Measurements from ENCODE around the gene RTTN. TPM values are rescaled to one million over a fixed set of nuclear protein-coding genes. Genes with fewer than 3 reads are reported as not detected.

Gene RTTN
- total and polyA plus RNA-seq, 4 donors: 1.1 to 14.3 (median 8.8) TPM

DNA sequence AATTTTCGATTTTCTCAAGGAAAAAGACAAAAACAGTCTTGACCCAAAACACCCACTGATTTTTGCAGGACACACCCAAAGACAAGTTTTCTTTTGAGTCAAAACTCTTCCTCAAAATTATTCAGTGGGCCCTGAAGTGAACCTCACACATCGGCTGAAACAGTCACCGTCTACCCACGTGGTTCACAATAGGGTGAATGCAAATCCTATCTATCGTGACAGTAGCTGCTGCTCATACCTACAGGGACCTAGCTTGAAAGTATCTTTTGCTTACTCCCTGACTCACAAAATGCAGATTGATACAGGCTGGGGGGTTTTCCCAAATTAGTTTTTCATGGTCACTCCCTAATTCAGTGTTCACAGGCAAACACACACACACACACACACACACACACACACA, 247.1 kb downstream of the RTTN start (continued):
- TF ChIP-seq, protein P1, sequence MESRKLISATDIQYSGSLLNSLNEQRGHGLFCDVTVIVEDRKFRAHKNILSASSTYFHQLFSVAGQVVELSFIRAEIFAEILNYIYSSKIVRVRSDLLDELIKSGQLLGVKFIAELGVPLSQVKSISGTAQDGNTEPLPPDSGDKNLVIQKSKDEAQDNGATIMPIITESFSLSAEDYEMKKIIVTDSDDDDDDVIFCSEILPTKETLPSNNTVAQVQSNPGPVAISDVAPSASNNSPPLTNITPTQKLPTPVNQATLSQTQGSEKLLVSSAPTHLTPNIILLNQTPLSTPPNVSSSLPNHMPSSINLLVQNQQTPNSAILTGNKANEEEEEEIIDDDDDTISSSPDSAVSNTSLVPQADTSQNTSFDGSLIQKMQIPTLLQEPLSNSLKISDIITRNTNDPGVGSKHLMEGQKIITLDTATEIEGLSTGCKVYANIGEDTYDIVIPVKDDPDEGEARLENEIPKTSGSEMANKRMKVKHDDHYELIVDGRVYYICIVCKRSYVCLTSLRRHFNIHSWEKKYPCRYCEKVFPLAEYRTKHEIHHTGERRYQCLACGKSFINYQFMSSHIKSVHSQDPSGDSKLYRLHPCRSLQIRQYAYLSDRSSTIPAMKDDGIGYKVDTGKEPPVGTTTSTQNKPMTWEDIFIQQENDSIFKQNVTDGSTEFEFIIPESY (IDR thresholded peaks at IDR 0.05): no peak

DNA sequence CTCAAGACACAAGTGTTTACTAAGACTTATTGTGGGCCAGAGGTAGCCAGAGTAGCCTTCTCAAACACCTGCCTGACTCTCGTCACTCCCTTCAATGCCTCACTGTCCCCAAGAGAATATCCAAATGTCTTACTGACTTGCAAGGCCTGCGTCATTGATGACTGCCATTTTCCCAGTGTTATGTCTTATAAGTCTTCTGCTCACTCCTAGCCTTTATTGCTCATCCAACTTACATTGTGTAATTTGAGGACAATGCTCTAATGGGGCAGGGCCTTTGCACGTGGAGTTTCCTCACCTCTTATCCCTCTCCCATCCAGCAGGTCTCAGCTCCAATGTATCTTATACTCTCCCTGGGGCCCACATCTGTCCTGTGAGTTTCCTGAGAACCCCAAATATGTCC, 247.7 kb downstream of the RTTN start:
- Histone ChIP-seq H3K36me3 (ENCODE audit: control insufficient read depth in 4 of 4, insufficient read depth in 3 of 4, low read depth in 1 of 4, low read length in 3 of 4) (no peaks in the 10 kb centered on the region), H3K4me3 (ENCODE audit: low read depth in 1 of 3, low read length in 3 of 3) (no peak overlapping the region), H3K4me1 (ENCODE audit: control insufficient read depth in 4 of 4, insufficient read depth in 4 of 4, low read length in 3 of 4) (no peaks in the 10 kb centered on the region), H3K9ac (ENCODE audit: low read depth in 1 of 2, low read length in 2 of 2) (no peak overlapping the region), H3K27me3 (ENCODE audit: control insufficient read depth in 4 of 4, insufficient read depth in 4 of 4, low read length in 3 of 4) (no peaks in the 10 kb centered on the region), H3K27ac (ENCODE audit: low read depth in 1 of 2, low read length in 2 of 2) (peak overlapping the region in 1 of 2 donors; percentile 16), H3K9me3 (ENCODE audit: control insufficient read depth in 4 of 4, low read length in 3 of 4) (no peaks in the 10 kb centered on the region)
- 94% methylated on average over 3 of the region's 3 CpGs for WGBS
- DNase-seq (ENCODE audit: low spot score): no peak
- TF ChIP-seq SP1 (IDR thresholded peaks at IDR 0.05) (no peak), HNF4G (IDR thresholded peaks at IDR 0.05) (no peak)
- TF ChIP-seq, protein P2, sequence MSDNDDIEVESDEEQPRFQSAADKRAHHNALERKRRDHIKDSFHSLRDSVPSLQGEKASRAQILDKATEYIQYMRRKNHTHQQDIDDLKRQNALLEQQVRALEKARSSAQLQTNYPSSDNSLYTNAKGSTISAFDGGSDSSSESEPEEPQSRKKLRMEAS (IDR thresholded peaks at IDR 0.05): no peak
- TF ChIP-seq, protein P3, sequence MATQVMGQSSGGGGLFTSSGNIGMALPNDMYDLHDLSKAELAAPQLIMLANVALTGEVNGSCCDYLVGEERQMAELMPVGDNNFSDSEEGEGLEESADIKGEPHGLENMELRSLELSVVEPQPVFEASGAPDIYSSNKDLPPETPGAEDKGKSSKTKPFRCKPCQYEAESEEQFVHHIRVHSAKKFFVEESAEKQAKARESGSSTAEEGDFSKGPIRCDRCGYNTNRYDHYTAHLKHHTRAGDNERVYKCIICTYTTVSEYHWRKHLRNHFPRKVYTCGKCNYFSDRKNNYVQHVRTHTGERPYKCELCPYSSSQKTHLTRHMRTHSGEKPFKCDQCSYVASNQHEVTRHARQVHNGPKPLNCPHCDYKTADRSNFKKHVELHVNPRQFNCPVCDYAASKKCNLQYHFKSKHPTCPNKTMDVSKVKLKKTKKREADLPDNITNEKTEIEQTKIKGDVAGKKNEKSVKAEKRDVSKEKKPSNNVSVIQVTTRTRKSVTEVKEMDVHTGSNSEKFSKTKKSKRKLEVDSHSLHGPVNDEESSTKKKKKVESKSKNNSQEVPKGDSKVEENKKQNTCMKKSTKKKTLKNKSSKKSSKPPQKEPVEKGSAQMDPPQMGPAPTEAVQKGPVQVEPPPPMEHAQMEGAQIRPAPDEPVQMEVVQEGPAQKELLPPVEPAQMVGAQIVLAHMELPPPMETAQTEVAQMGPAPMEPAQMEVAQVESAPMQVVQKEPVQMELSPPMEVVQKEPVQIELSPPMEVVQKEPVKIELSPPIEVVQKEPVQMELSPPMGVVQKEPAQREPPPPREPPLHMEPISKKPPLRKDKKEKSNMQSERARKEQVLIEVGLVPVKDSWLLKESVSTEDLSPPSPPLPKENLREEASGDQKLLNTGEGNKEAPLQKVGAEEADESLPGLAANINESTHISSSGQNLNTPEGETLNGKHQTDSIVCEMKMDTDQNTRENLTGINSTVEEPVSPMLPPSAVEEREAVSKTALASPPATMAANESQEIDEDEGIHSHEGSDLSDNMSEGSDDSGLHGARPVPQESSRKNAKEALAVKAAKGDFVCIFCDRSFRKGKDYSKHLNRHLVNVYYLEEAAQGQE (IDR thresholded peaks at IDR 0.05): no peak
- TF ChIP-seq, protein P4, sequence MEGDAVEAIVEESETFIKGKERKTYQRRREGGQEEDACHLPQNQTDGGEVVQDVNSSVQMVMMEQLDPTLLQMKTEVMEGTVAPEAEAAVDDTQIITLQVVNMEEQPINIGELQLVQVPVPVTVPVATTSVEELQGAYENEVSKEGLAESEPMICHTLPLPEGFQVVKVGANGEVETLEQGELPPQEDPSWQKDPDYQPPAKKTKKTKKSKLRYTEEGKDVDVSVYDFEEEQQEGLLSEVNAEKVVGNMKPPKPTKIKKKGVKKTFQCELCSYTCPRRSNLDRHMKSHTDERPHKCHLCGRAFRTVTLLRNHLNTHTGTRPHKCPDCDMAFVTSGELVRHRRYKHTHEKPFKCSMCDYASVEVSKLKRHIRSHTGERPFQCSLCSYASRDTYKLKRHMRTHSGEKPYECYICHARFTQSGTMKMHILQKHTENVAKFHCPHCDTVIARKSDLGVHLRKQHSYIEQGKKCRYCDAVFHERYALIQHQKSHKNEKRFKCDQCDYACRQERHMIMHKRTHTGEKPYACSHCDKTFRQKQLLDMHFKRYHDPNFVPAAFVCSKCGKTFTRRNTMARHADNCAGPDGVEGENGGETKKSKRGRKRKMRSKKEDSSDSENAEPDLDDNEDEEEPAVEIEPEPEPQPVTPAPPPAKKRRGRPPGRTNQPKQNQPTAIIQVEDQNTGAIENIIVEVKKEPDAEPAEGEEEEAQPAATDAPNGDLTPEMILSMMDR (IDR thresholded peaks at IDR 0.05; ENCODE audit: low read depth, low read length, missing input control): no peak
- TF ChIP-seq, protein P1 (IDR thresholded peaks at IDR 0.05): no peak
